Measurements from ENCODE around the gene SLC22A31. TPM values are rescaled to one million over a fixed set of nuclear protein-coding genes. Genes with fewer than 3 reads are reported as not detected.

The SLC22A31 gene
- total RNA-seq, 1 experiment from 2014 or later: not detected

DNA sequence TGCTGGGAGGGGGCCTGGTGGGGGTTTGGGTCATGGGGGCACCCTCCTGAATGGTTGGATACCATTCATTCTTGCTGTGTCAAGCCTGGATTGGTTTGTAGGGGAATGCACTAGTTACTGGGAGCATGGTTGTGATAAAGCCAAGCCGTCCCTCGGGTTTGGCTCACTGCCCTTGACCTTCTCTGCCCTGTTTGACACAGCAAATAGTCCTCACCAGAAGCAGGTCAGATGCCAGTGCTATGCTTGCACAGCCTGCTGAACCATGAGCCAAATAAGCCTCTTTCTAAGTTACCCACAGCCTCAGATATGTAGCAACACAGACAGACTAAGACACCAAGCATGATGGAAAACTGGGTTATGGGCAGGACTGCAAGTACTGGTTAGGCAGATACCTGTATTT lies 31.8 kb upstream of the SLC22A31 start:
- no TSS peak for BruUV-seq (replicated peaks)
- no peaks in the 10 kb centered on the region for H3K27me3 Mint-ChIP-seq (ENCODE audit: insufficient read depth, unreplicated experiment)
- no peaks in the 10 kb centered on the region for H3K4me1 Mint-ChIP-seq (ENCODE audit: insufficient read depth, unreplicated experiment)
- H3K9me3 Mint-ChIP-seq (ENCODE audit: unreplicated experiment): peaks cover 19% of the 10 kb centered on the region
- TF ChIP-seq, protein P1, sequence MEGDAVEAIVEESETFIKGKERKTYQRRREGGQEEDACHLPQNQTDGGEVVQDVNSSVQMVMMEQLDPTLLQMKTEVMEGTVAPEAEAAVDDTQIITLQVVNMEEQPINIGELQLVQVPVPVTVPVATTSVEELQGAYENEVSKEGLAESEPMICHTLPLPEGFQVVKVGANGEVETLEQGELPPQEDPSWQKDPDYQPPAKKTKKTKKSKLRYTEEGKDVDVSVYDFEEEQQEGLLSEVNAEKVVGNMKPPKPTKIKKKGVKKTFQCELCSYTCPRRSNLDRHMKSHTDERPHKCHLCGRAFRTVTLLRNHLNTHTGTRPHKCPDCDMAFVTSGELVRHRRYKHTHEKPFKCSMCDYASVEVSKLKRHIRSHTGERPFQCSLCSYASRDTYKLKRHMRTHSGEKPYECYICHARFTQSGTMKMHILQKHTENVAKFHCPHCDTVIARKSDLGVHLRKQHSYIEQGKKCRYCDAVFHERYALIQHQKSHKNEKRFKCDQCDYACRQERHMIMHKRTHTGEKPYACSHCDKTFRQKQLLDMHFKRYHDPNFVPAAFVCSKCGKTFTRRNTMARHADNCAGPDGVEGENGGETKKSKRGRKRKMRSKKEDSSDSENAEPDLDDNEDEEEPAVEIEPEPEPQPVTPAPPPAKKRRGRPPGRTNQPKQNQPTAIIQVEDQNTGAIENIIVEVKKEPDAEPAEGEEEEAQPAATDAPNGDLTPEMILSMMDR (IDR thresholded peaks at IDR 0.05; ENCODE audit: unreplicated experiment): no peak
- no peak for DNase-seq (ENCODE audit: unreplicated experiment)
- H3K4me3 Mint-ChIP-seq (ENCODE audit: unreplicated experiment): no peak overlapping the region
- ChIA-PET CTCF (no interaction called here), POLR2A (no interaction called here)
- peaks cover 27% of the 10 kb centered on the region for H3K36me3 Mint-ChIP-seq (ENCODE audit: insufficient read depth, unreplicated experiment)
- intact Hi-C loops (cut with micrococcal nuclease): no loop called here
- H3K27ac Mint-ChIP-seq (ENCODE audit: low read depth, unreplicated experiment): no peak overlapping the region

DNA sequence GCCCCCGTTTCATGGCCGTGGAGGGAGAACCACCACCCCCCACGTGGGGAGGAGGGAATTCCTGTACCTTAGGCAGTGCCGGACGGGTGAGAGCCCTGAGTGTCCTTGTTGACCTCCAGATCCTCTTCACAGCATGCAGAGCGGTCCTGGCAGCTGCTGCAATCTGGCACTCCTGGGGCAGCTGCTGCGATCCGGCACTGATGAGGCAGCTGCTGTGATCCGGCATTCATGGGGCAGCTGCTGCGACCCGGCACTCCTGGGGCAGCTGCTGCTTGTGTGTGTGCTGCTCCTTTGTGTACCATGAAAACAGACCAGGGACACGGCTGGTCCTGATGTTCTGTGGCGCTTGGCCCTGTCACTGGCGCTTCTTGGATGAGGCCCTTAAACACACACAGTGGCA lies 29.9 kb upstream of the SLC22A31 start:
- no peak overlapping the region for H3K4me3 Mint-ChIP-seq (ENCODE audit: unreplicated experiment)
- H3K36me3 Mint-ChIP-seq (ENCODE audit: insufficient read depth, unreplicated experiment): peaks cover 46% of the 10 kb centered on the region
- ChIA-PET POLR2A (interaction anchor here (1.3 kb wide), 1 partner anchor 11 kb away, joined by 4 read pairs; no protein-coding TSS in a partner anchor), CTCF (interaction anchor here (1.0 kb wide), 1 partner anchor 13 kb away, joined by 3 read pairs; no protein-coding TSS in a partner anchor)
- no peak for DNase-seq (ENCODE audit: unreplicated experiment)
- intact Hi-C loops (cut with micrococcal nuclease): no loop called here
- no peaks in the 10 kb centered on the region for H3K4me1 Mint-ChIP-seq (ENCODE audit: insufficient read depth, unreplicated experiment)
- H3K27ac Mint-ChIP-seq (ENCODE audit: low read depth, unreplicated experiment): no peak overlapping the region
- H3K27me3 Mint-ChIP-seq (ENCODE audit: insufficient read depth, unreplicated experiment): no peaks in the 10 kb centered on the region
- no TSS peak for BruUV-seq (replicated peaks)
- TF ChIP-seq, protein P1 (IDR thresholded peaks at IDR 0.05; ENCODE audit: unreplicated experiment): no peak
- H3K9me3 Mint-ChIP-seq (ENCODE audit: unreplicated experiment): peaks cover 24% of the 10 kb centered on the region

DNA sequence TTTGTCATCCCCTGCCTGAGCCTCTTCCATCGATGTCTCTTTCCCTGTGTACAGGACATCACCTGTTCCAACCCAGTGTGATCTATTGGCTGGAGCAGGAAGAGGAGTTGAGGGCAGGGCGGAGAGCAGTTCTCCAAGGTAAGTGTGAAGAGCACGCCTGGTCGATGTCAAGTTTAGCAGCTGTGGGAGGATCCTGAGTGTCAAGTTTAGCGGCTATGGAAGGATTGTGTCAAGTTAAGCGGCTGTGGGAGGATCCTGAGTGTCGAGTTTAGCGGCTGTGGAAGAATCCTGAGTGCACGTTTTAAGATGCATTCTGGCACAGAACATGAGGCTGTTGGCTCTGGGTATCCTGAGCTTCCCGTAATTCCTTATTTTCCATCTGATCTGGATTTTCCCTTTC lies 24.3 kb upstream of the SLC22A31 start:
- Mint-ChIP-seq H3K4me3 (ENCODE audit: unreplicated experiment) (no peak overlapping the region), H3K27me3 (ENCODE audit: insufficient read depth, unreplicated experiment) (no peaks in the 10 kb centered on the region), H3K4me1 (ENCODE audit: insufficient read depth, unreplicated experiment) (no peaks in the 10 kb centered on the region), H3K27ac (ENCODE audit: low read depth, unreplicated experiment) (no peak overlapping the region), H3K9me3 (ENCODE audit: unreplicated experiment) (peaks cover 7% of the 10 kb centered on the region), H3K36me3 (ENCODE audit: insufficient read depth, unreplicated experiment) (peaks cover 68% of the 10 kb centered on the region)
- POLR2A ChIA-PET: interaction anchor here (0.7 kb wide), 1 partner anchor 22 kb away, joined by 6 read pairs; no protein-coding TSS in a partner anchor
- TF ChIP-seq, protein P1 (IDR thresholded peaks at IDR 0.05; ENCODE audit: unreplicated experiment): no peak
- BruUV-seq (replicated peaks): no TSS peak
- intact Hi-C loops (cut with micrococcal nuclease): no loop called here
- CTCF ChIA-PET: no interaction called here
- DNase-seq (ENCODE audit: unreplicated experiment): no peak

DNA sequence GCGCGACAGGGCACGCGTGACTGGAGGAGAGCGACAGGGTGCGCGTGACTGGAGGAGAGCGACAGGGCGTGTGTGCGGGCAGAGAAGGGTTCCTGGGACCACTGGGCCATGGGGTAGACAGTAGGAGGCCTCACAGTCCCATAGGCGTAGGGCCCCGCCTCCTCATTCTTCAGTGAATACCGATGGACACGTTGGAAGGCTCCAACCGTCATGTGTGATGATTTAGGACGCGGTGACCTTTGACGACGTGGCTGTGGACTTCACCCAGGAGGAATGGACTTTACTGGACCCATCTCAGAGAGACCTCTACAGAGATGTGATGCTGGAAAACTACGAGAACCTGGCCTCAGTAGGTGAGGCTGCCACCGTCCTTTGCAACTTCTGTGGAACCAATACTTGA lies 22.6 kb upstream of the SLC22A31 start:
- Mint-ChIP-seq H3K27me3 (ENCODE audit: insufficient read depth, unreplicated experiment) (no peaks in the 10 kb centered on the region), H3K27ac (ENCODE audit: low read depth, unreplicated experiment) (no peak overlapping the region), H3K36me3 (ENCODE audit: insufficient read depth, unreplicated experiment) (peaks cover 60% of the 10 kb centered on the region), H3K4me1 (ENCODE audit: insufficient read depth, unreplicated experiment) (no peaks in the 10 kb centered on the region), H3K9me3 (ENCODE audit: unreplicated experiment) (peaks cover 7% of the 10 kb centered on the region), H3K4me3 (ENCODE audit: unreplicated experiment) (no peak overlapping the region)
- TF ChIP-seq, protein P1 (IDR thresholded peaks at IDR 0.05; ENCODE audit: unreplicated experiment): no peak
- intact Hi-C loops (cut with micrococcal nuclease): no loop called here
- POLR2A ChIA-PET: no interaction called here
- BruUV-seq (replicated peaks): no TSS peak
- DNase-seq (ENCODE audit: unreplicated experiment): no peak
- CTCF ChIA-PET: no interaction called here
